Effector CD8-positive, alpha-beta T cell (primary cell): ENCODE measurements around the gene SPSB1.

ENCODE experiments used
- DNase-seq: peaks from one replicate; lab custom pipeline; 2025; lab: John Stamatoyannopoulos, UW

The SPSB1 gene

GRCh38 chr1:9389968-9390367 is 97.3 kb downstream of the SPSB1 start:
- DNase-seq: no peak

GRCh38 chr1:9391620-9392019 is 98.9 kb downstream of the SPSB1 start:
- DNase-seq: no peak

- no peak for DNase-seq
Measured at GRCh38 chr1:9394010-9394409, 101.3 kb downstream of the SPSB1 start.

GRCh38 chr1:9395018-9395417 is 102.3 kb downstream of the SPSB1 start:
- no peak for DNase-seq

GRCh38 chr1:9397047-9397446 is 104.4 kb downstream of the SPSB1 start:
- no peak for DNase-seq

- DNase-seq: no peak
Measured at GRCh38 chr1:9397997-9398526, 105.4 kb downstream of the SPSB1 start.

GRCh38 chr1:9399510-9400424 is 107.1 kb downstream of the SPSB1 start:
- no peak for DNase-seq

GRCh38 chr1:9400425-9401079 is 107.9 kb downstream of the SPSB1 start:
- no peak for DNase-seq

GRCh38 chr1:9401080-9401453 is 108.4 kb downstream of the SPSB1 start:
- DNase-seq: no peak

- DNase-seq: no peak
Measured at GRCh38 chr1:9402256-9402616, 109.5 kb downstream of the SPSB1 start.

- DNase-seq: no peak
Measured at GRCh38 chr1:9402717-9403225, 110.1 kb downstream of the SPSB1 start.

- DNase-seq: no peak
Measured at GRCh38 chr1:9404117-9404914, 111.6 kb downstream of the SPSB1 start.

GRCh38 chr1:9406111-9406510 is 113.4 kb downstream of the SPSB1 start:
- no peak for DNase-seq

GRCh38 chr1:9410737-9411297 is 118.1 kb downstream of the SPSB1 start:
- DNase-seq: no peak

- DNase-seq: no peak
Measured at GRCh38 chr1:9413071-9413876, 120.6 kb downstream of the SPSB1 start.

GRCh38 chr1:9413877-9414213 is 121.2 kb downstream of the SPSB1 start:
- DNase-seq: no peak

GRCh38 chr1:9416506-9416905 is 123.8 kb downstream of the SPSB1 start:
- DNase-seq: no peak

- DNase-seq: no peak
Measured at GRCh38 chr1:9416918-9417500, 124.3 kb downstream of the SPSB1 start.

GRCh38 chr1:9417695-9418094 is 125.0 kb downstream of the SPSB1 start:
- DNase-seq: no peak

- DNase-seq: no peak
Measured at GRCh38 chr1:9418851-9419250, 126.2 kb downstream of the SPSB1 start.
